BLaER1 treated with 17β-estradiol and CSF1 and Interleukin-3, amounts not matched to agents 10 nM and 100 nM (cell line): ENCODE results near the gene ADAM12.

ENCODE experiments used
- H3K27ac ChIP-seq, 11 experiments: shearing (Covaris generic); formaldehyde crosslinking; 2 replicates each; pipeline ENCODE4 v1.8.1; 2022
- H3K27me3 ChIP-seq, 11 experiments: shearing (Covaris generic); formaldehyde crosslinking; 2 replicates each; pipeline ENCODE4 v1.8.1; 2022
- H3K36me3 ChIP-seq, 11 experiments: shearing (Covaris generic); formaldehyde crosslinking; 2 replicates each; pipeline ENCODE4 v1.8.1; 2022
- H3K4me1 ChIP-seq, 10 experiments: shearing (Covaris generic); formaldehyde crosslinking; 2 replicates each; pipeline ENCODE4 v1.8.1; 2022
- H3K4me2 ChIP-seq, 11 experiments: shearing (Covaris generic); formaldehyde crosslinking; 2 replicates each; pipeline ENCODE4 v1.8.1; 2022
- H3K4me3 ChIP-seq, 10 experiments: shearing (Covaris generic); formaldehyde crosslinking; 2 replicates each; pipeline ENCODE4 v1.8.1; 2022
- H3K9ac ChIP-seq, 11 experiments: shearing (Covaris generic); formaldehyde crosslinking; 2 replicates each; pipeline ENCODE4 v1.8.1; 2022
- H3K9me3 ChIP-seq, 11 experiments: shearing (Covaris generic); formaldehyde crosslinking; replicated peaks in 1 of 11; 2 replicates each; pipeline ENCODE4 v1.8.1; 2022
- H4K20me1 ChIP-seq, 11 experiments: shearing (Covaris generic); formaldehyde crosslinking; 2 replicates each; pipeline ENCODE4 v1.8.1; 2022
- Cebpa-rat ChIP-seq, 11 experiments: shearing (Covaris generic); IDR thresholded peaks; 2 replicates each; pipeline ENCODE4 v1.8.1; 2022

ADAM12 gene

GRCh38 chr10:126341491-126341890 is 46.8 kb downstream of the ADAM12 start:
- Histone ChIP-seq H3K4me1 (no peaks in the 10 kb centered on the region), H3K9me3 (peaks cover 0 to 13% (median 8%) of the 10 kb centered on the region in 11 experiments; a peak in 6 of 22 replicates), H3K27ac (no peak overlapping the region), H3K4me3 (no peak overlapping the region), H3K4me2 (no peak overlapping the region), H3K9ac (no peak overlapping the region), H3K36me3 (no peaks in the 10 kb centered on the region), H4K20me1 (no peaks in the 10 kb centered on the region), H3K27me3 (no peaks in the 10 kb centered on the region)
- TF ChIP-seq Cebpa-rat (IDR thresholded peaks at IDR 0.05), result no peak

- Histone ChIP-seq H3K9ac (no peak overlapping the region), H3K27ac (no peak overlapping the region), H3K36me3 (no peaks in the 10 kb centered on the region), H3K4me3 (no peak overlapping the region), H3K4me1 (no peaks in the 10 kb centered on the region), H4K20me1 (no peaks in the 10 kb centered on the region), H3K27me3 (no peaks in the 10 kb centered on the region), H3K4me2 (no peak overlapping the region), H3K9me3 (no peaks in the 10 kb centered on the region)
- TF ChIP-seq Cebpa-rat (IDR thresholded peaks at IDR 0.05), result no peak
These were observed 50.9 kb downstream of the ADAM12 start for GRCh38 chr10:126337251-126337810.

- H3K4me2 ChIP-seq, result no peak overlapping the region
- H3K4me3 ChIP-seq, result no peak overlapping the region
- H3K27ac ChIP-seq, result no peak overlapping the region
- H3K36me3 ChIP-seq, result no peaks in the 10 kb centered on the region
- H3K27me3 ChIP-seq, result no peaks in the 10 kb centered on the region
- no peaks in the 10 kb centered on the region for H3K9me3 ChIP-seq
- H3K4me1 ChIP-seq, result no peaks in the 10 kb centered on the region
- no peak for TF ChIP-seq Cebpa-rat (IDR thresholded peaks at IDR 0.05)
- no peaks in the 10 kb centered on the region for H4K20me1 ChIP-seq
- no peak overlapping the region for H3K9ac ChIP-seq
These were observed 51.5 kb downstream of the ADAM12 start for GRCh38 chr10:126336801-126337200.

- TF ChIP-seq Cebpa-rat (IDR thresholded peaks at IDR 0.05), result no peak
- H3K36me3 ChIP-seq, result no peaks in the 10 kb centered on the region
- H3K4me2 ChIP-seq, result no peak overlapping the region
- H3K4me1 ChIP-seq, result no peaks in the 10 kb centered on the region
- no peaks in the 10 kb centered on the region for H3K9me3 ChIP-seq
- no peak overlapping the region for H3K27ac ChIP-seq
- H3K27me3 ChIP-seq, result no peaks in the 10 kb centered on the region
- H3K4me3 ChIP-seq, result no peak overlapping the region
- H3K9ac ChIP-seq, result no peak overlapping the region
- H4K20me1 ChIP-seq, result no peaks in the 10 kb centered on the region
These were observed 54.0 kb downstream of the ADAM12 start for GRCh38 chr10:126334272-126334671.

- TF ChIP-seq Cebpa-rat (IDR thresholded peaks at IDR 0.05), result no peak
- Histone ChIP-seq H3K27ac (no peak overlapping the region), H3K36me3 (no peaks in the 10 kb centered on the region), H3K4me2 (no peak overlapping the region), H4K20me1 (no peaks in the 10 kb centered on the region), H3K27me3 (no peaks in the 10 kb centered on the region), H3K9me3 (no peaks in the 10 kb centered on the region), H3K4me3 (no peak overlapping the region), H3K9ac (no peak overlapping the region), H3K4me1 (no peaks in the 10 kb centered on the region)
These were observed 55.7 kb downstream of the ADAM12 start for GRCh38 chr10:126332576-126332975.

GRCh38 chr10:126331101-126331500 is 57.2 kb downstream of the ADAM12 start:
- Histone ChIP-seq H3K4me3 (no peak overlapping the region), H3K4me2 (no peak overlapping the region), H3K9me3 (no peaks in the 10 kb centered on the region), H3K4me1 (no peaks in the 10 kb centered on the region), H3K36me3 (no peaks in the 10 kb centered on the region), H3K27ac (no peak overlapping the region), H4K20me1 (no peaks in the 10 kb centered on the region), H3K9ac (no peak overlapping the region), H3K27me3 (no peaks in the 10 kb centered on the region)
- no peak for TF ChIP-seq Cebpa-rat (IDR thresholded peaks at IDR 0.05)

GRCh38 chr10:126324826-126325225 is 63.5 kb downstream of the ADAM12 start:
- no peaks in the 10 kb centered on the region for H3K27me3 ChIP-seq
- H4K20me1 ChIP-seq, result no peaks in the 10 kb centered on the region
- no peaks in the 10 kb centered on the region for H3K4me1 ChIP-seq
- H3K9me3 ChIP-seq, result no peaks in the 10 kb centered on the region
- H3K9ac ChIP-seq, result no peak overlapping the region
- no peaks in the 10 kb centered on the region for H3K36me3 ChIP-seq
- H3K4me3 ChIP-seq, result no peak overlapping the region
- no peak overlapping the region for H3K4me2 ChIP-seq
- no peak overlapping the region for H3K27ac ChIP-seq
- TF ChIP-seq Cebpa-rat (IDR thresholded peaks at IDR 0.05), result no peak

GRCh38 chr10:126321440-126321839 is 66.8 kb downstream of the ADAM12 start:
- no peak overlapping the region for H3K9ac ChIP-seq

GRCh38 chr10:126317751-126318150 is 70.5 kb downstream of the ADAM12 start:
- Histone ChIP-seq H3K36me3 (no peaks in the 10 kb centered on the region), H3K27me3 (no peaks in the 10 kb centered on the region), H3K4me3 (no peak overlapping the region), H4K20me1 (no peaks in the 10 kb centered on the region), H3K9me3 (peaks cover 0 to 10% (median 5%) of the 10 kb centered on the region in 11 experiments; a peak in 5 of 22 replicates), H3K9ac (no peak overlapping the region), H3K4me1 (no peaks in the 10 kb centered on the region), H3K27ac (no peak overlapping the region), H3K4me2 (no peak overlapping the region)
- TF ChIP-seq Cebpa-rat (IDR thresholded peaks at IDR 0.05), result no peak

More at GRCh38 chr10:126321440-126321839, 66.8 kb downstream of the ADAM12 start:
- no peak for TF ChIP-seq Cebpa-rat (IDR thresholded peaks at IDR 0.05)
- Histone ChIP-seq H3K4me3 (no peak overlapping the region), H3K4me1 (no peaks in the 10 kb centered on the region), H4K20me1 (no peaks in the 10 kb centered on the region), H3K36me3 (no peaks in the 10 kb centered on the region), H3K9me3 (peaks cover 0 to 10% (median 5%) of the 10 kb centered on the region in 11 experiments; a peak in 5 of 22 replicates), H3K4me2 (no peak overlapping the region), H3K27me3 (no peaks in the 10 kb centered on the region), H3K27ac (no peak overlapping the region)

GRCh38 chr10:126315494-126316177 is 72.6 kb downstream of the ADAM12 start:
- TF ChIP-seq Cebpa-rat (IDR thresholded peaks at IDR 0.05), result no peak
- no peak overlapping the region for H3K27ac ChIP-seq
- no peak overlapping the region for H3K9ac ChIP-seq
- peaks cover 0 to 10% (median 5%) of the 10 kb centered on the region in 11 experiments; a peak in 5 of 22 replicates for H3K9me3 ChIP-seq
- H3K4me3 ChIP-seq, result no peak overlapping the region
- H3K27me3 ChIP-seq, result no peaks in the 10 kb centered on the region
- H4K20me1 ChIP-seq, result no peaks in the 10 kb centered on the region
- no peak overlapping the region for H3K4me2 ChIP-seq
- no peaks in the 10 kb centered on the region for H3K4me1 ChIP-seq
- H3K36me3 ChIP-seq, result no peaks in the 10 kb centered on the region
